Neuronal stem cell (in vitro differentiated cells): ENCODE measurements around the gene KIRREL2.
"Not testable (repeated sequence)": the region's sequence is repeated elsewhere in the genome, so short reads cannot be mapped to it uniquely, and the experiment has no call there.

Source experiments
- DNase-seq: peaks from one replicate; pipeline ENCODE4 v3.0.0-alpha.2; 2013; ENCODE audit warnings: low spot score
- H2AFZ ChIP-seq: one replicate; pipeline ENCODE4 v1.6.1; 2013; ENCODE audit warnings: mild to moderate bottlenecking, low read length, inconsistent platforms
- H2AK5ac ChIP-seq: 2 replicates; pipeline ENCODE4 v1.6.1; 2013; ENCODE audit warnings: low read depth, mild to moderate bottlenecking, inconsistent platforms, low read length, moderate library complexity, mixed read lengths
- H2BK120ac ChIP-seq: 2 replicates; pipeline ENCODE4 v1.6.1; 2013; ENCODE audit warnings: low read depth, mild to moderate bottlenecking, inconsistent platforms, low read length, moderate library complexity, mixed read lengths
- H2BK12ac ChIP-seq: one replicate; pipeline ENCODE4 v1.6.1; 2013; ENCODE audit warnings: low read length, inconsistent platforms
- H2BK15ac ChIP-seq: 2 replicates; pipeline ENCODE4 v1.6.1; 2013; ENCODE audit warnings: mild to moderate bottlenecking, low read length, inconsistent platforms, mixed read lengths
- H2BK5ac ChIP-seq: one replicate; pipeline ENCODE4 v1.6.1; 2013; ENCODE audit warnings: inconsistent platforms, mild to moderate bottlenecking, low read length, moderate library complexity
- H3K14ac ChIP-seq: one replicate; pipeline ENCODE4 v1.6.1; 2013; ENCODE audit warnings: low read length, inconsistent platforms
- H3K18ac ChIP-seq: 2 replicates; pipeline ENCODE4 v1.6.1; 2013; ENCODE audit warnings: low read length, inconsistent platforms
- H3K23ac ChIP-seq: 2 replicates; pipeline ENCODE4 v1.6.1; 2013; ENCODE audit warnings: low read depth, mild to moderate bottlenecking, mixed read lengths, low read length, inconsistent platforms; ENCODE audit not compliant: poor library complexity
- H3K27ac ChIP-seq: replicated peaks from 3 replicates; pipeline ENCODE4 v1.5.1; 2013; ENCODE audit warnings: low read length, inconsistent platforms
- H3K27me3 ChIP-seq, 3 experiments: 2 replicates each; pipeline ENCODE4 v1.6.1; 2013; ENCODE audit warnings: low read length in 3 of 3, mild to moderate bottlenecking in 2 of 3, inconsistent platforms in 1 of 3, low read depth in 1 of 3, mixed read lengths in 1 of 3, moderate library complexity in 1 of 3; ENCODE audit not compliant: control insufficient read depth in 3 of 3, insufficient read depth in 3 of 3
- H3K36me3 ChIP-seq, 2 donors: replicated peaks in 1 of 2; 2 replicates each; pipeline ENCODE4 v1.6.1; 2013; ENCODE audit warnings: low read length in 2 of 2; ENCODE audit not compliant: control insufficient read depth in 2 of 2, insufficient read depth in 2 of 2
- H3K4ac ChIP-seq: 2 replicates; pipeline ENCODE4 v1.6.1; 2013; ENCODE audit warnings: inconsistent platforms, mild to moderate bottlenecking, low read length, moderate library complexity
- H3K4me1 ChIP-seq, 2 donors: 1 replicate in 1 of 2; 2 replicates in 1 of 2; pipeline ENCODE4 v1.6.1; 2013; ENCODE audit warnings: low read length in 2 of 2, low read depth in 1 of 2; ENCODE audit not compliant: control insufficient read depth in 2 of 2, insufficient read depth in 1 of 2
- H3K4me2 ChIP-seq: one replicate; pipeline ENCODE4 v1.6.1; 2013; ENCODE audit warnings: mild to moderate bottlenecking, low read length, inconsistent platforms; ENCODE audit not compliant: insufficient read depth, poor library complexity, severe bottlenecking
- H3K4me3 ChIP-seq, 2 donors: 2 replicates each; pipeline ENCODE4 v1.5.1; 2013; ENCODE audit warnings: low read length in 2 of 2, mild to moderate bottlenecking in 2 of 2, inconsistent platforms in 1 of 2, moderate library complexity in 1 of 2
- H3K79me1 ChIP-seq: one replicate; pipeline ENCODE4 v1.6.1; 2013; ENCODE audit warnings: low read depth, mild to moderate bottlenecking, inconsistent platforms, low read length, moderate library complexity
- H3K9ac ChIP-seq: one replicate; pipeline ENCODE4 v1.6.1; 2013; ENCODE audit warnings: mild to moderate bottlenecking, low read depth, low read length, inconsistent platforms; ENCODE audit not compliant: poor library complexity
- H3K9me3 ChIP-seq, 2 donors: replicated peaks in 1 of 2; 2 replicates each; pipeline versions ENCODE3 to v1.6.1; 2013; ENCODE audit warnings: low read length in 2 of 2, mild to moderate bottlenecking in 2 of 2, inconsistent platforms in 1 of 2, low read depth in 1 of 2, mixed read lengths in 1 of 2, moderate library complexity in 1 of 2; ENCODE audit not compliant: control insufficient read depth in 2 of 2, insufficient read depth in 1 of 2
- H4K8ac ChIP-seq: one replicate; pipeline ENCODE4 v1.6.1; 2013; ENCODE audit warnings: low read depth, mild to moderate bottlenecking, inconsistent platforms, low read length, moderate library complexity
- H4K91ac ChIP-seq: one replicate; pipeline ENCODE4 v1.6.1; 2013; ENCODE audit warnings: low read length, low read depth, mild to moderate bottlenecking, inconsistent platforms; ENCODE audit not compliant: poor library complexity
- whole genome bisulfite sequencing, 2 donors: extraction: QIAGEN DNeasy Blood & Tissue Kit; methylation state at CpG; one replicate each; pipeline ENCODE4 v1.1.7; 2013; ENCODE audit warnings: missing lambda C conversion rate in 2 of 2, mixed read lengths in 1 of 2; ENCODE audit not compliant: insufficient read length in 2 of 2, insufficient replicate concordance in 1 of 2; ENCODE audit errors: extremely low coverage in 2 of 2; 5-methylcytosine and 5-hydroxymethylcytosine counted together

The KIRREL2 gene

DNA sequence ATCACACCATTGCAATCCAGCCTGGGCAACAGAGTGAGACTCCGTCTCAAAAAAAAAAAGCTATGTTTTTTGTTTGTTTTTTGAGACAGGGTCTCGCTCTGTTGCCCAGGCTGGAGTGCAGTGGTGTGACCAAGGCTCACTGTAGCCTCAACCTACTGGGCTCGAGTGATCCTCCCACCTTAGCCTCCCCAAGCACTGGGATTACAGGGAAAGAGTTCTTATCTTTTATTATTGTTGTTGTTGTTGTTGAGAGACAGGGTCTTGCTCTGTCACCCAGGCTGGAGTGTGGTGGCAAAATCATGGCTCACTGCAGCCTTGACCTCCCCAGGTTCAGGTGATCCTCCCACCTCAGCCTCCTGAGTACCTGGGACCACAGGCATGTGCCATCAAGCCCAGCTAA is 35.1 kb downstream of the KIRREL2 start:
- H3K4me2 ChIP-seq, H3K79me1 ChIP-seq, H4K8ac ChIP-seq, H2BK5ac ChIP-seq, H2AFZ ChIP-seq, H3K4me1 ChIP-seq, H3K14ac ChIP-seq, H3K4me3 ChIP-seq, H2BK12ac ChIP-seq, H3K4ac ChIP-seq, H2BK120ac ChIP-seq, DNase-seq, H3K9me3 ChIP-seq, H3K18ac ChIP-seq, H4K91ac ChIP-seq, H2BK15ac ChIP-seq, H3K23ac ChIP-seq, H3K27ac ChIP-seq, H3K27me3 ChIP-seq, H3K9ac ChIP-seq, H2AK5ac ChIP-seq: not testable (repeated sequence)
- no CpG with 5 or more reads among the region's 3 CpGs for WGBS, 2 donors
- H3K36me3 ChIP-seq, result peaks cover 21 to 45% of the 10 kb centered on the region in 2 donors

- H4K91ac ChIP-seq, result no peak overlapping the region
- H2BK5ac ChIP-seq, result no peak overlapping the region
- H3K9ac ChIP-seq, result no peak overlapping the region
- no peak overlapping the region for H3K14ac ChIP-seq
- no peak overlapping the region for H3K4ac ChIP-seq
- H2AK5ac ChIP-seq, result no peak overlapping the region
- H2AFZ ChIP-seq, result no peak overlapping the region
- H3K27ac ChIP-seq, result no peak overlapping the region
- H2BK12ac ChIP-seq, result no peak overlapping the region
- H3K27me3 ChIP-seq, result peaks cover 0 to 2% (median 0%) of the 10 kb centered on the region in 3 experiments
- no peak overlapping the region for H3K23ac ChIP-seq
- no peak overlapping the region for H3K4me3 ChIP-seq
- no peak overlapping the region for H2BK120ac ChIP-seq
- no CpG with 5 or more reads among the region's 2 CpGs for WGBS, 2 donors
- no peak overlapping the region for H3K4me2 ChIP-seq
- H3K18ac ChIP-seq, result no peak overlapping the region
- H3K9me3 ChIP-seq, result no peaks in the 10 kb centered on the region
- H4K8ac ChIP-seq, result no peak overlapping the region
- H3K79me1 ChIP-seq, result peaks cover 5% of the 10 kb centered on the region
- H2BK15ac ChIP-seq, result no peak overlapping the region
- peaks cover 22 to 42% of the 10 kb centered on the region in 2 donors for H3K36me3 ChIP-seq
- H3K4me1 ChIP-seq, result peaks cover 0 to 3% of the 10 kb centered on the region in 2 donors
- no peak for DNase-seq
These were observed 37.6 kb downstream of the KIRREL2 start for GRCh38 chr19:35894342-35894741.

- peaks cover 3 to 5% of the 10 kb centered on the region in 2 donors for H3K4me1 ChIP-seq
- H3K23ac ChIP-seq, result no peak overlapping the region
These were observed 39.4 kb downstream of the KIRREL2 start for GRCh38 chr19:35895911-35896642.

GRCh38 chr19:35896643-35897040 is 39.9 kb downstream of the KIRREL2 start:
- no peak overlapping the region for H3K27ac ChIP-seq
- H2AK5ac ChIP-seq, result no peak overlapping the region
- H3K18ac ChIP-seq, result no peak overlapping the region
- H2BK12ac ChIP-seq, result no peak overlapping the region
- peaks cover 15 to 33% of the 10 kb centered on the region in 2 donors for H3K36me3 ChIP-seq
- no peak for DNase-seq
- H3K9ac ChIP-seq, result no peak overlapping the region
- H2BK15ac ChIP-seq, result no peak overlapping the region
- H3K23ac ChIP-seq, result no peak overlapping the region
- peaks cover 9% of the 10 kb centered on the region for H3K79me1 ChIP-seq
- H2BK5ac ChIP-seq, result no peak overlapping the region
- no peak overlapping the region for H3K4ac ChIP-seq
- no peak overlapping the region for H3K14ac ChIP-seq
- no peaks in the 10 kb centered on the region for H3K9me3 ChIP-seq
- peaks cover 6% of the 10 kb centered on the region in 2 donors for H3K4me1 ChIP-seq
- WGBS, 2 donors, result no CpG with 5 or more reads among the region's 13 CpGs
- no peak overlapping the region for H4K91ac ChIP-seq
- H3K4me3 ChIP-seq, result no peak overlapping the region
- H4K8ac ChIP-seq, result no peak overlapping the region
- H3K4me2 ChIP-seq, result no peak overlapping the region
- peaks cover 0 to 8% (median 2%) of the 10 kb centered on the region in 3 experiments for H3K27me3 ChIP-seq
- H2BK120ac ChIP-seq, result no peak overlapping the region
- no peak overlapping the region for H2AFZ ChIP-seq

More at GRCh38 chr19:35895911-35896642, 39.4 kb downstream of the KIRREL2 start:
- no peak for DNase-seq
- H3K27me3 ChIP-seq, result peaks cover 0 to 2% (median 2%) of the 10 kb centered on the region in 3 experiments
- whole genome bisulfite sequencing, 2 donors, result no CpG with 5 or more reads among the region's 21 CpGs
- H3K79me1 ChIP-seq, result peaks cover 9% of the 10 kb centered on the region
- peak overlapping the region; percentile 53 for H3K4ac ChIP-seq
- no peak overlapping the region for H4K8ac ChIP-seq
- no peak overlapping the region for H2BK5ac ChIP-seq
- no peak overlapping the region for H2BK15ac ChIP-seq
- H2BK12ac ChIP-seq, result no peak overlapping the region
- no peak overlapping the region for H3K14ac ChIP-seq
- no peak overlapping the region for H3K4me2 ChIP-seq
- H4K91ac ChIP-seq, result no peak overlapping the region
- H3K9me3 ChIP-seq, result no peaks in the 10 kb centered on the region
- no peak overlapping the region for H2BK120ac ChIP-seq
- H2AFZ ChIP-seq, result no peak overlapping the region
- H3K18ac ChIP-seq, result no peak overlapping the region
- no peak overlapping the region for H2AK5ac ChIP-seq
- no peak overlapping the region for H3K27ac ChIP-seq
- H3K4me3 ChIP-seq, result no peak overlapping the region
- peaks cover 15 to 33% of the 10 kb centered on the region in 2 donors for H3K36me3 ChIP-seq
- no peak overlapping the region for H3K9ac ChIP-seq
